ENCODE data around the gene CHRNA4.

DNA sequence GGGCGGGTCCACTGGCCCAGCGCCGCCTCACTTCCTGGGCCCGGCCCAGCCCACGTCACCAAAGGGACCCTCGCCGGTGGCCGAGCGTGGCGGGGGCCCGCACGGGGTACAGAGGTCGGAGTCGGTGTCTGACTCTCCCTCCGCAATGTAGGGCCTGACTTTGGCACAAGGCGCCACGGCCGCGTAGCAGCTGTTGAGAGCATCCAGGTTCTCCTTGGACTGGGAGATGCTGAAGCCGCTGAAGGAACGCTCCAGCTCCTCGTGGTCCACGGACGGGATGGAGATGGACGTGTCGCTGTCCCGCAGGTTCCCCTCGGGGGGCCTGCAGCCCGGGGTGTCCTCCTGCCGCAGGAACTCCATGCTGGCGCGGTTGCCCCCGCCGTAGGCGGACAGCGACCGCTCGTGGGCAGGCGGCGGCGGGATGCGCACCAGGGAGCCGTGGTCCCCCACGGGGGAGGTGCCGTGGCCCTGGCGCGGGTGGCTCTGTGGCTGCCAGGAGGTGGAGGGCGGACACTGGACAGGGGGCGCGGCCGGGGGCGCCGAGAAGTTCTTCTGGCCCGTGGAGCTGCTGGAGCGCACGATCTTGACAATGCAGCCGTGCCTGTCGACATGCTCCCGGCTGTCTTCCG lies 45.6 kb upstream of the CHRNA4 start:
- TF ChIP-seq, protein P1, sequence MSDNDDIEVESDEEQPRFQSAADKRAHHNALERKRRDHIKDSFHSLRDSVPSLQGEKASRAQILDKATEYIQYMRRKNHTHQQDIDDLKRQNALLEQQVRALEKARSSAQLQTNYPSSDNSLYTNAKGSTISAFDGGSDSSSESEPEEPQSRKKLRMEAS (IDR thresholded peaks at IDR 0.05; ENCODE audit: low read depth, low read length), result no peak
- TF ChIP-seq BHLHE40 (IDR thresholded peaks at IDR 0.05; ENCODE audit: borderline replicate concordance in 1 of 2, low read depth in 2 of 2, low read length in 1 of 2) (no peak), GABPA (IDR thresholded peaks at IDR 0.05; ENCODE audit: low read depth) (no peak), CBFB (IDR thresholded peaks at IDR 0.05; ENCODE audit: low read depth) (no peak), SREBF2 (IDR thresholded peaks at IDR 0.05; ENCODE audit: low read length) (no peak)
- TF ChIP-seq, protein P2, sequence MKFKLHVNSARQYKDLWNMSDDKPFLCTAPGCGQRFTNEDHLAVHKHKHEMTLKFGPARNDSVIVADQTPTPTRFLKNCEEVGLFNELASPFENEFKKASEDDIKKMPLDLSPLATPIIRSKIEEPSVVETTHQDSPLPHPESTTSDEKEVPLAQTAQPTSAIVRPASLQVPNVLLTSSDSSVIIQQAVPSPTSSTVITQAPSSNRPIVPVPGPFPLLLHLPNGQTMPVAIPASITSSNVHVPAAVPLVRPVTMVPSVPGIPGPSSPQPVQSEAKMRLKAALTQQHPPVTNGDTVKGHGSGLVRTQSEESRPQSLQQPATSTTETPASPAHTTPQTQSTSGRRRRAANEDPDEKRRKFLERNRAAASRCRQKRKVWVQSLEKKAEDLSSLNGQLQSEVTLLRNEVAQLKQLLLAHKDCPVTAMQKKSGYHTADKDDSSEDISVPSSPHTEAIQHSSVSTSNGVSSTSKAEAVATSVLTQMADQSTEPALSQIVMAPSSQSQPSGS (IDR thresholded peaks at IDR 0.05; ENCODE audit: low read length), result no peak
- TF ChIP-seq, protein P3, sequence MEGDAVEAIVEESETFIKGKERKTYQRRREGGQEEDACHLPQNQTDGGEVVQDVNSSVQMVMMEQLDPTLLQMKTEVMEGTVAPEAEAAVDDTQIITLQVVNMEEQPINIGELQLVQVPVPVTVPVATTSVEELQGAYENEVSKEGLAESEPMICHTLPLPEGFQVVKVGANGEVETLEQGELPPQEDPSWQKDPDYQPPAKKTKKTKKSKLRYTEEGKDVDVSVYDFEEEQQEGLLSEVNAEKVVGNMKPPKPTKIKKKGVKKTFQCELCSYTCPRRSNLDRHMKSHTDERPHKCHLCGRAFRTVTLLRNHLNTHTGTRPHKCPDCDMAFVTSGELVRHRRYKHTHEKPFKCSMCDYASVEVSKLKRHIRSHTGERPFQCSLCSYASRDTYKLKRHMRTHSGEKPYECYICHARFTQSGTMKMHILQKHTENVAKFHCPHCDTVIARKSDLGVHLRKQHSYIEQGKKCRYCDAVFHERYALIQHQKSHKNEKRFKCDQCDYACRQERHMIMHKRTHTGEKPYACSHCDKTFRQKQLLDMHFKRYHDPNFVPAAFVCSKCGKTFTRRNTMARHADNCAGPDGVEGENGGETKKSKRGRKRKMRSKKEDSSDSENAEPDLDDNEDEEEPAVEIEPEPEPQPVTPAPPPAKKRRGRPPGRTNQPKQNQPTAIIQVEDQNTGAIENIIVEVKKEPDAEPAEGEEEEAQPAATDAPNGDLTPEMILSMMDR (IDR thresholded peaks at IDR 0.05 in 2 of 3, conservative IDR thresholded peaks at IDR 0.05 in 1 of 3; ENCODE audit: control insufficient read depth in 2 of 3, extremely low read depth in 1 of 3, insufficient read depth in 1 of 3, low read depth in 3 of 3, low read length in 3 of 3), result no peak
- TF ChIP-seq, protein P4, sequence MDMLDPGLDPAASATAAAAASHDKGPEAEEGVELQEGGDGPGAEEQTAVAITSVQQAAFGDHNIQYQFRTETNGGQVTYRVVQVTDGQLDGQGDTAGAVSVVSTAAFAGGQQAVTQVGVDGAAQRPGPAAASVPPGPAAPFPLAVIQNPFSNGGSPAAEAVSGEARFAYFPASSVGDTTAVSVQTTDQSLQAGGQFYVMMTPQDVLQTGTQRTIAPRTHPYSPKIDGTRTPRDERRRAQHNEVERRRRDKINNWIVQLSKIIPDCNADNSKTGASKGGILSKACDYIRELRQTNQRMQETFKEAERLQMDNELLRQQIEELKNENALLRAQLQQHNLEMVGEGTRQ (IDR thresholded peaks at IDR 0.05; ENCODE audit: borderline replicate concordance, low read depth, low read length), result no peak
